Motor neuron (in vitro differentiated cells): ENCODE data around the gene SH3BP4. TPM values are rescaled to one million over a fixed set of nuclear protein-coding genes. Genes with fewer than 3 reads are reported as not detected.
"Not testable (repeated sequence)": the region's sequence is repeated elsewhere in the genome, so short reads cannot be mapped to it uniquely, and the experiment has no call there.

Source experiments
- ATAC-seq, 8 experiments: fragments of 200-7000 bp; cut with Tn5 transposase; replicated peaks in 6 of 8; 2 replicates each; pipeline ENCODE4 v1.8.0; 2021; ENCODE audit warnings: mild to moderate bottlenecking in 8 of 8, moderate library complexity in 8 of 8
- H3K27ac ChIP-seq, 2 donors: fragments of 250-450 bp; sonication (Bioruptor Pico); 2 replicates each; pipeline ENCODE4 v1.9.0; 2021; ENCODE audit warnings: antibody characterized with exemption in 2 of 2, mild to moderate bottlenecking in 2 of 2, moderate library complexity in 1 of 2
- H3K4me1 ChIP-seq, 2 donors: fragments of 250-450 bp; sonication (Bioruptor Pico); replicated peaks in 1 of 2; 2 replicates each; pipeline ENCODE4 v1.6.1; 2021; ENCODE audit warnings: antibody characterized with exemption in 2 of 2, mild to moderate bottlenecking in 2 of 2, moderate library complexity in 1 of 2
- H3K4me3 ChIP-seq, 5 donors: fragments of 250-450 bp; sonication (Bioruptor Pico); 2 replicates each; pipeline ENCODE4 v1.9.0; 2021; ENCODE audit warnings: antibody characterized with exemption in 5 of 5, mild to moderate bottlenecking in 5 of 5, moderate library complexity in 4 of 5
- WGBS, 10 experiments: fragments of 450-650 bp; shearing (Covaris generic); methylation state at CpG; one replicate each; pipeline ENCODE4 v1.0.0; 2022; 5-methylcytosine and 5-hydroxymethylcytosine counted together
- in situ Hi-C, 9 experiments: fragments of 400-800 bp; cut with MboI; loops; one replicate each; pipeline ENCODE4 v1.15.0; 2021; ENCODE audit warnings: low sequenced_read_pairs in 9 of 9, low pct_unique_long_range_greater_than_20kb in 2 of 9; ENCODE audit not compliant: unreplicated experiment in 9 of 9
- total RNA-seq, 8 experiments: library from RNA; unstranded; fragments of 300-600 nt; gene quantifications; 2 replicates each; pipeline versions ENCODE4 v1.2.3 to v1.2.4, GENCODE V29; 2022

Gene SH3BP4
- total RNA-seq, 8 experiments from 2014 or later = 16.7 to 41.1 (median 26.7) TPM

- in situ Hi-C loops = no loop called here
- peaks cover 46 to 61% of the 10 kb centered on the region in 2 donors for H3K4me1 ChIP-seq
- WGBS, 10 experiments = 67 to 92% (median 80%) methylated on average over 1 to 5 of the region's 6 CpGs; no CpG with 5 or more reads in 2 of the 10 experiments
- peak in 2 of 8 experiments; percentile 19 to 23 for ATAC-seq
- no peak overlapping the region for H3K4me3 ChIP-seq
- peak overlapping the region in 1 of 2 donors; percentile 48 for H3K27ac ChIP-seq
These were observed 56.8 kb downstream of the SH3BP4 start for GRCh38 chr2:235008584-235009044.

- Histone ChIP-seq H3K4me3 (no peak overlapping the region), H3K4me1 (peaks cover 46 to 61% of the 10 kb centered on the region in 2 donors), H3K27ac (no peak overlapping the region)
- WGBS, 10 experiments = 80 to 100% (median 96%) methylated on average over 1 to 5 of the region's 6 CpGs; no CpG with 5 or more reads in 5 of the 10 experiments
- in situ Hi-C loops = no loop called here
- no peak for ATAC-seq
These were observed 57.3 kb downstream of the SH3BP4 start for GRCh38 chr2:235009081-235009480.

GRCh38 chr2:235010117-235010714 lies 58.4 kb downstream of the SH3BP4 start:
- Histone ChIP-seq H3K27ac (no peak overlapping the region), H3K4me3 (no peak overlapping the region), H3K4me1 (peaks cover 46 to 57% of the 10 kb centered on the region in 2 donors)
- WGBS, 10 experiments = 93 to 100% (median 100%) methylated on average over 1 to 3 of the region's 6 CpGs; no CpG with 5 or more reads in 7 of the 10 experiments
- in situ Hi-C loops = no loop called here
- no peak for ATAC-seq

- H3K4me3 ChIP-seq = no peak overlapping the region
- in situ Hi-C loops = no loop called here
- peaks cover 32 to 43% of the 10 kb centered on the region in 2 donors for H3K4me1 ChIP-seq
- 37 to 100% (median 90%) methylated on average over 1 to 5 of the region's 5 CpGs; no CpG with 5 or more reads in 2 of the 10 experiments for WGBS, 10 experiments
- peak overlapping the region; percentile 40 to 46 for H3K27ac ChIP-seq
- ATAC-seq = peak in 2 of 8 experiments; percentile 56 to 65
These were observed 59.8 kb downstream of the SH3BP4 start for GRCh38 chr2:235011607-235011928.

- Histone ChIP-seq H3K4me3 (no peak overlapping the region), H3K4me1 (peaks cover 27 to 38% of the 10 kb centered on the region in 2 donors), H3K27ac (peak overlapping the region; percentile 40 to 46)
- peak in 5 of 8 experiments; percentile 41 to 72 (median 62) for ATAC-seq
- in situ Hi-C loops = no loop called here
- 30 to 100% (median 52%) methylated on average over 1 to 9 of the region's 15 CpGs; no CpG with 5 or more reads in 4 of the 10 experiments for WGBS, 10 experiments
These were observed 60.3 kb downstream of the SH3BP4 start for GRCh38 chr2:235011929-235012631.

- no peak for ATAC-seq
- in situ Hi-C loops = no loop called here
- WGBS, 10 experiments = 58 to 100% (median 74%) methylated on average over 1 to 4 of the region's 4 CpGs; no CpG with 5 or more reads in 2 of the 10 experiments
These were observed 65.6 kb downstream of the SH3BP4 start for GRCh38 chr2:235017441-235017840.

GRCh38 chr2:235018838-235019237 lies 67.0 kb downstream of the SH3BP4 start:
- no peak for ATAC-seq
- Histone ChIP-seq H3K4me3 (no peak overlapping the region), H3K4me1 (peaks cover 0 to 4% of the 10 kb centered on the region in 2 donors), H3K27ac (no peak overlapping the region)
- 80 to 100% (median 100%) methylated on average over 1 to 3 of the region's 6 CpGs; no CpG with 5 or more reads in 5 of the 10 experiments for WGBS, 10 experiments
- in situ Hi-C loops = no loop called here

More at GRCh38 chr2:235017441-235017840, 65.6 kb downstream of the SH3BP4 start:
- H3K4me3 ChIP-seq = no peak overlapping the region
- peaks cover 0 to 4% of the 10 kb centered on the region in 2 donors for H3K4me1 ChIP-seq
- H3K27ac ChIP-seq = no peak overlapping the region

GRCh38 chr2:235020141-235020540 lies 68.3 kb downstream of the SH3BP4 start:
- H3K27ac ChIP-seq, ATAC-seq, H3K4me3 ChIP-seq, H3K4me1 ChIP-seq, in situ Hi-C loops: not testable (repeated sequence)
- 90 to 100% (median 96%) methylated on average over 1 to 4 of the region's 4 CpGs; no CpG with 5 or more reads in 4 of the 10 experiments for WGBS, 10 experiments

GRCh38 chr2:235021752-235022151 lies 69.9 kb downstream of the SH3BP4 start:
- in situ Hi-C loops = no loop called here
- H3K4me3 ChIP-seq = no peak overlapping the region
- peak in 6 of 8 experiments; percentile 33 to 73 (median 66) for ATAC-seq
- WGBS, 10 experiments = 0 to 82% (median 45%) methylated on average over 1 to 2 of the region's 2 CpGs; no CpG with 5 or more reads in 1 of the 10 experiments
- no peak overlapping the region for H3K27ac ChIP-seq
- H3K4me1 ChIP-seq = peaks cover 6 to 8% of the 10 kb centered on the region in 2 donors

GRCh38 chr2:235024191-235024860 lies 72.5 kb downstream of the SH3BP4 start:
- ATAC-seq = no peak
- no peak overlapping the region for H3K4me3 ChIP-seq
- H3K4me1 ChIP-seq = peaks cover 19 to 25% of the 10 kb centered on the region in 2 donors
- WGBS, 10 experiments = 32 to 100% (median 87%) methylated on average over 1 to 9 of the region's 9 CpGs; no CpG with 5 or more reads in 1 of the 10 experiments
- no peak overlapping the region for H3K27ac ChIP-seq
- in situ Hi-C loops = no loop called here

GRCh38 chr2:235024931-235025773 lies 73.3 kb downstream of the SH3BP4 start:
- Histone ChIP-seq H3K4me3 (no peak overlapping the region), H3K4me1 (peaks cover 25 to 30% of the 10 kb centered on the region in 2 donors), H3K27ac (no peak overlapping the region)
- WGBS, 10 experiments = 25 to 93% (median 79%) methylated on average over 1 to 11 of the region's 20 CpGs; no CpG with 5 or more reads in 2 of the 10 experiments
- in situ Hi-C loops = no loop called here
- ATAC-seq = peak in 1 of 8 experiments; percentile 18

- 40 to 100% (median 92%) methylated on average over 1 to 6 of the region's 11 CpGs for WGBS, 10 experiments
- in situ Hi-C loops = no loop called here
- Histone ChIP-seq H3K4me1 (peaks cover 34 to 37% of the 10 kb centered on the region in 2 donors), H3K27ac (no peak overlapping the region), H3K4me3 (no peak overlapping the region)
- ATAC-seq = peak in 3 of 8 experiments; percentile 3 to 25 (median 24)
These were observed 74.2 kb downstream of the SH3BP4 start for GRCh38 chr2:235025800-235026536.
